SH-SY5Y (cell line): ENCODE results near the gene PEF1.

Experiments used
- GATA2 ChIP-seq: IDR thresholded peaks from 2 replicates; pipeline ENCODE4 v1.6.1; 2011; ENCODE audit warnings: mild to moderate bottlenecking, low read depth, low read length
- GATA3 ChIP-seq: IDR thresholded peaks from 2 replicates; pipeline ENCODE4 v1.6.1; 2011; ENCODE audit warnings: low read depth, mild to moderate bottlenecking, low read length, moderate library complexity

The PEF1 gene

GRCh38 chr1:31666263-31666963, 21.7 kb upstream of the PEF1 start:
- TF ChIP-seq GATA2 = no peak
- TF ChIP-seq GATA3 = no peak

GRCh38 chr1:31665234-31665878, 20.7 kb upstream of the PEF1 start:
- no peak for TF ChIP-seq GATA3
- no peak for TF ChIP-seq GATA2

GRCh38 chr1:31664528-31664927, 19.9 kb upstream of the PEF1 start:
- no peak for TF ChIP-seq GATA3
- TF ChIP-seq GATA2 = no peak

GRCh38 chr1:31663622-31664452, 19.2 kb upstream of the PEF1 start:
- TF ChIP-seq GATA2 (no peak), GATA3 (no peak)

GRCh38 chr1:31662463-31662862, 17.8 kb upstream of the PEF1 start:
- no peak for TF ChIP-seq GATA2
- TF ChIP-seq GATA3 = no peak

- TF ChIP-seq GATA2 (no peak), GATA3 (no peak)
These were observed 17.2 kb upstream of the PEF1 start for GRCh38 chr1:31661856-31662255.

GRCh38 chr1:31660871-31661455, 16.3 kb upstream of the PEF1 start:
- TF ChIP-seq GATA2 = no peak
- no peak for TF ChIP-seq GATA3

GRCh38 chr1:31659889-31660288, 15.2 kb upstream of the PEF1 start:
- TF ChIP-seq GATA2 (no peak), GATA3 (no peak)

- TF ChIP-seq GATA3 (no peak), GATA2 (no peak)
These were observed 14.0 kb upstream of the PEF1 start for GRCh38 chr1:31658721-31659120.

GRCh38 chr1:31657972-31658510, 13.4 kb upstream of the PEF1 start:
- TF ChIP-seq GATA2 (no peak), GATA3 (no peak)

- TF ChIP-seq GATA3 (no peak), GATA2 (no peak)
These were observed 12.5 kb upstream of the PEF1 start for GRCh38 chr1:31657020-31657804.

- no peak for TF ChIP-seq GATA2
- TF ChIP-seq GATA3 = no peak
These were observed 11.1 kb upstream of the PEF1 start for GRCh38 chr1:31655756-31656155.

GRCh38 chr1:31655104-31655503, 10.4 kb upstream of the PEF1 start:
- no peak for TF ChIP-seq GATA3
- no peak for TF ChIP-seq GATA2
